H9 (cell line): Measurements from ENCODE around the gene FOXR1. TPM values are rescaled to one million over a fixed set of nuclear protein-coding genes. Genes with fewer than 3 reads are reported as not detected.

Source experiments
- DNase-seq: peaks from one replicate; pipeline ENCODE4 v3.0.0-alpha.2; 2017
- H2AFZ ChIP-seq: one replicate; pipeline ENCODE4 v1.6.1; 2013; ENCODE audit warnings: mild to moderate bottlenecking, low read length, control low read depth, moderate library complexity
- H2AK5ac ChIP-seq: 2 replicates; pipeline ENCODE4 v1.6.1; 2013; ENCODE audit warnings: low read length, control low read depth, mixed read lengths; ENCODE audit not compliant: insufficient read length
- H2BK120ac ChIP-seq: one replicate; pipeline ENCODE4 v1.6.1; 2013; ENCODE audit warnings: low read depth, mild to moderate bottlenecking, low read length, control low read depth, inconsistent platforms; ENCODE audit not compliant: poor library complexity, severe bottlenecking
- H2BK12ac ChIP-seq: 2 replicates; pipeline ENCODE4 v1.6.1; 2013; ENCODE audit warnings: low read length, control low read depth, mixed read lengths, low read depth; ENCODE audit not compliant: insufficient read length
- H2BK15ac ChIP-seq: 2 replicates; pipeline ENCODE4 v1.6.1; 2013; ENCODE audit warnings: low read depth, low read length, control low read depth
- H2BK20ac ChIP-seq: one replicate; pipeline ENCODE4 v1.6.1; 2013; ENCODE audit warnings: low read depth, mild to moderate bottlenecking, low read length, control low read depth, inconsistent platforms; ENCODE audit not compliant: poor library complexity, severe bottlenecking
- H2BK5ac ChIP-seq: 2 replicates; pipeline ENCODE4 v1.6.1; 2013; ENCODE audit warnings: low read length, control low read depth, mixed read lengths; ENCODE audit not compliant: insufficient read length
- H3K14ac ChIP-seq: 2 replicates; pipeline ENCODE4 v1.6.1; 2013; ENCODE audit warnings: low read length, control low read depth; ENCODE audit not compliant: insufficient read depth
- H3K18ac ChIP-seq: 2 replicates; pipeline ENCODE4 v1.6.1; 2013; ENCODE audit warnings: low read depth, mild to moderate bottlenecking, mixed read lengths, low read length, control low read depth; ENCODE audit not compliant: insufficient read length
- H3K23ac ChIP-seq: 2 replicates; pipeline ENCODE4 v1.6.1; 2013; ENCODE audit warnings: low read length, control low read depth, mixed read lengths, low read depth; ENCODE audit not compliant: insufficient read length
- H3K23me2 ChIP-seq: 2 replicates; pipeline ENCODE4 v1.6.1; 2013; ENCODE audit warnings: low read depth, mild to moderate bottlenecking, mixed read lengths, low read length, control low read depth; ENCODE audit not compliant: insufficient read length, poor library complexity, severe bottlenecking
- H3K27ac ChIP-seq: 2 replicates; pipeline ENCODE4 v1.5.1; 2013; ENCODE audit warnings: low read length, control low read depth, mixed read lengths, low read depth; ENCODE audit not compliant: insufficient read length
- H3K27me3 ChIP-seq: 2 replicates; pipeline ENCODE4 v1.6.1; 2013; ENCODE audit warnings: low read length, control low read depth, inconsistent platforms; ENCODE audit not compliant: insufficient read depth
- H3K4ac ChIP-seq: 2 replicates; pipeline ENCODE4 v1.6.1; 2013; ENCODE audit warnings: low read depth, mild to moderate bottlenecking, control low read depth, inconsistent platforms, low read length, moderate library complexity
- H3K4me1 ChIP-seq: 2 replicates; pipeline ENCODE4 v1.6.1; 2013; ENCODE audit warnings: low read length, control low read depth, inconsistent platforms; ENCODE audit not compliant: insufficient read depth
- H3K4me2 ChIP-seq: 2 replicates; pipeline ENCODE4 v1.6.1; 2013; ENCODE audit warnings: low read length, control low read depth, mixed read lengths; ENCODE audit not compliant: insufficient read length, insufficient read depth
- H3K56ac ChIP-seq: 2 replicates; pipeline ENCODE4 v1.6.1; 2013; ENCODE audit warnings: low read depth, mild to moderate bottlenecking, mixed read lengths, low read length, control low read depth; ENCODE audit not compliant: insufficient read length
- H3K79me1 ChIP-seq: 2 replicates; pipeline ENCODE4 v1.6.1; 2013; ENCODE audit warnings: low read depth, mild to moderate bottlenecking, moderate library complexity, low read length, control low read depth, inconsistent platforms; ENCODE audit not compliant: insufficient read depth, poor library complexity, severe bottlenecking
- H3K79me2 ChIP-seq: 2 replicates; pipeline ENCODE4 v1.6.1; 2013; ENCODE audit warnings: low read length, control low read depth, inconsistent platforms; ENCODE audit not compliant: insufficient read depth
- H3K9ac ChIP-seq: 2 replicates; pipeline ENCODE4 v1.6.1; 2013; ENCODE audit warnings: low read length, control low read depth, mixed read lengths; ENCODE audit not compliant: insufficient read length; ENCODE audit errors: extremely low read depth
- H3K9me3 ChIP-seq: one replicate; pipeline ENCODE4 v1.6.1; 2013; ENCODE audit warnings: low read depth, low read length, inconsistent platforms; ENCODE audit not compliant: control insufficient read depth
- H3T11ph ChIP-seq: one replicate; pipeline ENCODE4 v1.6.1; 2013; ENCODE audit warnings: mild to moderate bottlenecking, low read length, control low read depth, inconsistent platforms
- H4K20me1 ChIP-seq: one replicate; pipeline ENCODE4 v1.6.1; 2013; ENCODE audit not compliant: control insufficient read depth, insufficient read length, insufficient read depth
- H4K5ac ChIP-seq: 2 replicates; pipeline ENCODE4 v1.6.1; 2013; ENCODE audit warnings: low read depth, mild to moderate bottlenecking, mixed read lengths, low read length, control low read depth; ENCODE audit not compliant: insufficient read length
- H4K8ac ChIP-seq: replicated peaks from 2 replicates; pipeline ENCODE4 v1.6.1; 2013; ENCODE audit warnings: low read length, control low read depth, mixed read lengths, low read depth; ENCODE audit not compliant: insufficient read length
- H4K91ac ChIP-seq: 2 replicates; pipeline ENCODE4 v1.6.1; 2013; ENCODE audit warnings: low read depth, mild to moderate bottlenecking, moderate library complexity, mixed read lengths, low read length, control low read depth; ENCODE audit not compliant: insufficient read length
- H3K27ac Mint-ChIP-seq, 3 experiments: 2 replicates in 2 of 3; 3 replicates in 1 of 3; pipeline ENCODE4 v1.8.0; 2020 to 2021; ENCODE audit warnings: mixed read lengths in 3 of 3, mild to moderate bottlenecking in 1 of 3, moderate library complexity in 1 of 3
- H3K27me3 Mint-ChIP-seq: 2 replicates; pipeline ENCODE4 v1.8.0; 2021; ENCODE audit warnings: low read depth, mild to moderate bottlenecking, moderate library complexity, mixed read lengths
- H3K36me3 Mint-ChIP-seq, 3 experiments: 2 replicates in 2 of 3; 3 replicates in 1 of 3; pipeline ENCODE4 v1.8.0; 2020 to 2021; ENCODE audit warnings: low read depth in 3 of 3, mixed read lengths in 3 of 3; ENCODE audit not compliant: insufficient read depth in 1 of 3
- H3K4me1 Mint-ChIP-seq, 2 experiments: 2 replicates each; pipeline ENCODE4 v1.8.0; 2020; ENCODE audit warnings: mixed read lengths in 2 of 2
- H3K4me3 Mint-ChIP-seq, 2 experiments: 2 replicates in 1 of 2; 3 replicates in 1 of 2; pipeline ENCODE4 v1.8.0; 2020 to 2021; ENCODE audit warnings: mild to moderate bottlenecking in 2 of 2, mixed read lengths in 2 of 2, moderate library complexity in 1 of 2
- H3K9me3 Mint-ChIP-seq, 2 experiments: 2 replicates in 1 of 2; 3 replicates in 1 of 2; pipeline ENCODE4 v1.8.0; 2020; ENCODE audit warnings: mild to moderate bottlenecking in 2 of 2, mixed read lengths in 2 of 2, moderate library complexity in 1 of 2
- CTCF ChIP-seq: fragments of 200-600 bp; sonication (generic); conservative IDR thresholded peaks from 3 replicates; pipeline ENCODE4 v1.8.0; 2021; ENCODE audit warnings: antibody characterized with exemption, mild to moderate bottlenecking
- WGBS: extraction: QIAGEN DNeasy Blood & Tissue Kit; methylation state at CpG from one replicate; pipeline ENCODE4 v1.1.7; 2013; ENCODE audit warnings: missing lambda C conversion rate, low lambda C conversion rate, mixed read lengths; ENCODE audit not compliant: insufficient read length; ENCODE audit errors: extremely low coverage; 5-methylcytosine and 5-hydroxymethylcytosine counted together
- total RNA-seq: library from RNA; stranded (reverse); gene quantifications from 2 replicates; pipeline ENCODE4 v1.2.1, GENCODE V29; 2021

Gene FOXR1
- total RNA-seq, 1 experiment from 2014 or later = not detected

- WGBS = no CpG with 5 or more reads among the region's 7 CpGs
- H4K20me1 ChIP-seq = no peaks in the 10 kb centered on the region
- H2BK12ac ChIP-seq = no peak overlapping the region
- H3K27me3 Mint-ChIP-seq = peaks cover 27% of the 10 kb centered on the region
- H3K36me3 Mint-ChIP-seq = peaks cover 0 to 5% (median 2%) of the 10 kb centered on the region in 3 experiments; a peak in 2 of 7 replicates
- H3K9me3 ChIP-seq = no peaks in the 10 kb centered on the region
- no peak overlapping the region for H3T11ph ChIP-seq
- peaks cover 10% of the 10 kb centered on the region; the same call in 1 of the 2 replicates for H3K4me1 ChIP-seq
- peaks cover 20% of the 10 kb centered on the region; the same call in 1 of the 2 replicates for H3K79me2 ChIP-seq
- no peak overlapping the region for H3K23ac ChIP-seq
- no peak overlapping the region for H2AFZ ChIP-seq
- H3K4me2 ChIP-seq = peak overlapping the region; percentile 86
- no peak for DNase-seq
- H2BK15ac ChIP-seq = no peak overlapping the region
- H3K27ac Mint-ChIP-seq = no peak overlapping the region; a peak in 1 of 7 replicates
- no peak overlapping the region for H3K18ac ChIP-seq
- no peak overlapping the region for H3K27ac ChIP-seq
- TF ChIP-seq CTCF = no peak
- H2BK120ac ChIP-seq = no peak overlapping the region
- peaks cover 35% of the 10 kb centered on the region for H3K23me2 ChIP-seq
- H3K79me1 ChIP-seq = no peaks in the 10 kb centered on the region
- no peak overlapping the region for H3K4ac ChIP-seq
- H4K91ac ChIP-seq = no peak overlapping the region
- no peak overlapping the region for H4K8ac ChIP-seq
- no peaks in the 10 kb centered on the region for H3K9me3 Mint-ChIP-seq
- no peak overlapping the region for H2AK5ac ChIP-seq
- H3K4me3 Mint-ChIP-seq = peak overlapping the region; percentile 89 to 96
- no peak overlapping the region for H3K56ac ChIP-seq
- H2BK5ac ChIP-seq = no peak overlapping the region
- H3K9ac ChIP-seq = no peak overlapping the region
- peaks cover 48 to 52% of the 10 kb centered on the region in 2 experiments for H3K4me1 Mint-ChIP-seq
- no peak overlapping the region for H4K5ac ChIP-seq
- H3K14ac ChIP-seq = no peak overlapping the region
- H3K27me3 ChIP-seq = peaks cover 2% of the 10 kb centered on the region; the same call in 1 of the 2 replicates
- H2BK20ac ChIP-seq = no peak overlapping the region
These were observed 43.9 kb upstream of the FOXR1 start for GRCh38 chr11:118927554-118928100.
